Measurements from ENCODE around the gene TTC28.

TTC28 gene

GRCh38 chr22:28714043-28714628 is 34.5 kb upstream of the TTC28 start:
- in situ Hi-C loops (cut with MboI; ENCODE audit: low sequenced_read_pairs, unreplicated experiment): no loop called here
- TF ChIP-seq CTCF (IDR thresholded peaks at IDR 0.05; ENCODE audit: borderline replicate concordance, control extremely low read depth, extremely low read depth, insufficient read depth, missing control alignments): no peak
- DNase-seq (ENCODE audit: low spot score): no peak

- no peak for DNase-seq (ENCODE audit: low spot score)
- no peak for TF ChIP-seq CTCF (IDR thresholded peaks at IDR 0.05; ENCODE audit: borderline replicate concordance, control extremely low read depth, extremely low read depth, insufficient read depth, missing control alignments)
- in situ Hi-C loops (cut with MboI; ENCODE audit: low sequenced_read_pairs, unreplicated experiment): no loop called here
These were observed 32.5 kb upstream of the TTC28 start for GRCh38 chr22:28711820-28712777.

DNA sequence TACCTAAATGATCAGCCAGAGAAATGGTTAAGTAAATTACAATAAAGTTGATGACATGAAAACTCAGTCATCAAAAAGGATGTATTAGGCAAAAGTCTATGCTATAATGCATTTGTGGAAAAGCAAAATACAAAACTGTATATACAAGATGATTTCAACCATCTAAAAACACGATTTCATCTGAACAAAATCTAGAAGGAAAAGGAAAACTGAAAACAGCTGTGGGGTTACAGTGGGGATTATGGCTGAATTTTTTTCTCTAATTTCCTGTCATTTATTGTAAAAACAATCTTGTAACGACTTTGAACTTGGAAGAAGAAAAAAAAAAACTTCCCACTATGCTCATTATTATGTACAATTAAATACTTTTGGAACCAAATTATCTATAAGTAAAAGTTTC is 31.7 kb upstream of the TTC28 start:
- no peak for TF ChIP-seq CTCF (IDR thresholded peaks at IDR 0.05; ENCODE audit: borderline replicate concordance, control extremely low read depth, extremely low read depth, insufficient read depth, missing control alignments)
- DNase-seq (ENCODE audit: low spot score): no peak
- in situ Hi-C loops (cut with MboI; ENCODE audit: low sequenced_read_pairs, unreplicated experiment): no loop called here

DNA sequence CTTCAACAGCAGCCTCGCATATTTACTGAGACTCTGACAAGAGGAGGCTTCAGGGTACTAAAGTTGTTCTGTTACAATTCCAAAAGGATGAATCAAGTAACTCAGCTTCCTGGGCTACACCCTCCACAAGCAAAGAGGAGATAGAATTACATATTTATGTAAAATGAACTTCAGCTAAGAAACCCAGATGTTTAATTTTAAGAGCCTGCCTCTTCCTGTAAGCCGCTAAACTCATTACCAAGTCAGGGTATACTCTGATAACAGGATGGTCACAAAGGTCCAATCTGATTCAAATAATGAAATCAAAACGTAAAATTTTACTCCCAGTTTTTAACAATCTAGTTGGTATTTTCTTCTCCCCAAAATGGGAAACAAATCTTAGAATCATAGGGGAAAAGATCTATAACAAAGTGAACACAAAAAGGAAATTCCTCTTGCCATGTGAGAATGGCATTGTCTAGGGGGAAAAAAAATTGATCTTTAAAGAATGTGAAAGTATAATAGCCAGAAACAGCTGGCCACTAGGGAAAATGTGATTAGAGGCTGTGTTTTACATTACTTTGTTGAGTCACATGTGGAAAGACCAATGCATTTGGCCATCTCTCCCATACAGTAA is 31.0 kb upstream of the TTC28 start:
- no peak for DNase-seq (ENCODE audit: low spot score)
- no peak for TF ChIP-seq CTCF (IDR thresholded peaks at IDR 0.05; ENCODE audit: borderline replicate concordance, control extremely low read depth, extremely low read depth, insufficient read depth, missing control alignments)

GRCh38 chr22:28710107-28710506 is 30.5 kb upstream of the TTC28 start:
- no peak for TF ChIP-seq CTCF (IDR thresholded peaks at IDR 0.05; ENCODE audit: borderline replicate concordance, control extremely low read depth, extremely low read depth, insufficient read depth, missing control alignments)
- no peak for DNase-seq (ENCODE audit: low spot score)
- in situ Hi-C loops (cut with MboI; ENCODE audit: low sequenced_read_pairs, unreplicated experiment): no loop called here

More for the DNA sequence above, 31.0 kb upstream of the TTC28 start:
- in situ Hi-C loops (cut with MboI; ENCODE audit: low sequenced_read_pairs, unreplicated experiment): no loop called here

DNA sequence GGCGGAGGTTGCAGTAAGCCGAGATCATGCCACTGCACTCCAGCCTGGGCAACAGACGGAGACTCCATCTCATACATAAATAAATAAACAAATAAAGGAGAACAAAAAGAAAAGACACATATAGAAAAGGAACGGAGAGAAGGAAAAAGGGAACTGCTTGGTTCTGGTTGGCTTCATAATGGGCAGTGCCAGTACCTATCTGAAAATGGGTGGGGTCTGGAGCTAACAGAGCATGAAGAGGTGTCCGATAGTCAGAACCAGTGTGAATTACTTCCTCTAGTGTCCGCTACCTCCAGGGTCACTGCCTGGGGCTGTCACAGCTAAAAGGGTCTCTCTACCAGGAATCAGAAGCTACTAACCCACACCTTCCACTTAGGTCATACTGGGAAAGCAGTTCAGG is 27.2 kb upstream of the TTC28 start:
- no peak for TF ChIP-seq CTCF (IDR thresholded peaks at IDR 0.05; ENCODE audit: borderline replicate concordance, control extremely low read depth, extremely low read depth, insufficient read depth, missing control alignments)
- in situ Hi-C loops (cut with MboI; ENCODE audit: low sequenced_read_pairs, unreplicated experiment): no loop called here
- DNase-seq (ENCODE audit: low spot score): no peak
